ENCODE results near the gene LOC128125822.
"Not testable (repeated sequence)": the region's sequence is repeated elsewhere in the genome, so short reads cannot be mapped to it uniquely, and the experiment has no call there.

LOC128125822 gene

GRCh38 chr6:63572044-63572746 lies at the start of gene LOC128125822, which contains the start of gene PTP4A1:
Gene LOC128125822, plus strand, starts transcription at chr6:63572480.
Gene PTP4A1, plus strand, starts transcription at chr6:63572480. Its CDS starts 4,401 bp downstream, at chr6:63576881.
- peak; percentile 98 for DNase-seq

GRCh38 chr6:63522911-63523287 lies 49.4 kb upstream of the LOC128125822 start:
- DNase-seq, result not testable (repeated sequence)

- no peak for DNase-seq
Observed at GRCh38 chr6:63523630-63524029, 48.6 kb upstream of the LOC128125822 start.

- no peak for DNase-seq
Observed at GRCh38 chr6:63525186-63525878, 46.9 kb upstream of the LOC128125822 start.

- no peak for DNase-seq
Observed at GRCh38 chr6:63526931-63527330, 45.3 kb upstream of the LOC128125822 start.

- DNase-seq, result peak; percentile 100
Observed at GRCh38 chr6:63527658-63528514, 44.4 kb upstream of the LOC128125822 start.

- DNase-seq, result peak; percentile 47
Observed at GRCh38 chr6:63529498-63529897, 42.8 kb upstream of the LOC128125822 start.

GRCh38 chr6:63530182-63530581 lies 42.1 kb upstream of the LOC128125822 start:
- DNase-seq, result no peak

GRCh38 chr6:63530991-63531390 lies 41.3 kb upstream of the LOC128125822 start:
- no peak for DNase-seq

GRCh38 chr6:63533026-63533425 lies 39.3 kb upstream of the LOC128125822 start:
- no peak for DNase-seq

- no peak for DNase-seq
Observed at GRCh38 chr6:63533952-63534351, 38.3 kb upstream of the LOC128125822 start.

- peak; percentile 66 for DNase-seq
Observed at GRCh38 chr6:63537201-63537958, 34.9 kb upstream of the LOC128125822 start.

GRCh38 chr6:63537959-63538300 lies 34.4 kb upstream of the LOC128125822 start:
- DNase-seq, result no peak

GRCh38 chr6:63538550-63538949 lies 33.7 kb upstream of the LOC128125822 start:
- DNase-seq, result no peak

GRCh38 chr6:63543001-63543400 lies 29.3 kb upstream of the LOC128125822 start:
- DNase-seq, result no peak

- peak; percentile 61 for DNase-seq
Observed at GRCh38 chr6:63543982-63544381, 28.3 kb upstream of the LOC128125822 start.

- no peak for DNase-seq
Observed at GRCh38 chr6:63546236-63546635, 26.0 kb upstream of the LOC128125822 start.

GRCh38 chr6:63546697-63547096 lies 25.6 kb upstream of the LOC128125822 start:
- DNase-seq, result no peak

- DNase-seq, result no peak
Observed at GRCh38 chr6:63549076-63549475, 23.2 kb upstream of the LOC128125822 start.

- DNase-seq, result no peak
Observed at GRCh38 chr6:63553208-63553607, 19.1 kb upstream of the LOC128125822 start.

GRCh38 chr6:63553900-63554299 lies 18.4 kb upstream of the LOC128125822 start:
- DNase-seq, result no peak

- DNase-seq, result no peak
Observed at GRCh38 chr6:63554782-63555181, 17.5 kb upstream of the LOC128125822 start.

- DNase-seq, result no peak
Observed at GRCh38 chr6:63556369-63556768, 15.9 kb upstream of the LOC128125822 start.

All from fibroblast of upper back skin (primary cell).